Retinal pigment epithelial cell (primary cell): ENCODE measurements around the gene TBC1D9B.
"Not testable (repeated sequence)": the region's sequence is repeated elsewhere in the genome, so short reads cannot be mapped to it uniquely, and the experiment has no call there.

Source experiments
- DNase-seq: peaks from one replicate; pipeline ENCODE4 v3.0.0-alpha.2; 2010; ENCODE audit warnings: low read depth
- H3K4me3 ChIP-seq: 2 replicates; pipeline ENCODE4 v1.5.1; 2011; ENCODE audit warnings: mild to moderate bottlenecking, low read length, control low read depth, moderate library complexity
- CTCF ChIP-seq: conservative IDR thresholded peaks from 2 replicates; pipeline ENCODE4 v1.5.1; 2011; ENCODE audit warnings: low read depth, low read length, control low read depth, inconsistent platforms

TBC1D9B gene

GRCh38 chr5:179837076-179838011 lies 70.4 kb downstream of the TBC1D9B start:
- no peak for TF ChIP-seq CTCF
- no peak for DNase-seq
- no peak overlapping the region for H3K4me3 ChIP-seq

- no peak for DNase-seq
- H3K4me3 ChIP-seq: no peak overlapping the region
- no peak for TF ChIP-seq CTCF
These were observed 71.3 kb downstream of the TBC1D9B start for GRCh38 chr5:179836225-179837019.

- not testable (repeated sequence) for DNase-seq, H3K4me3 ChIP-seq
These were observed 72.8 kb downstream of the TBC1D9B start for GRCh38 chr5:179834871-179835270.

- no peak for DNase-seq
- no peak overlapping the region for H3K4me3 ChIP-seq
- TF ChIP-seq CTCF: no peak
These were observed 73.6 kb downstream of the TBC1D9B start for GRCh38 chr5:179834120-179834519.

- H3K4me3 ChIP-seq: no peak overlapping the region
- DNase-seq: no peak
- TF ChIP-seq CTCF: no peak
These were observed 74.0 kb downstream of the TBC1D9B start for GRCh38 chr5:179833709-179834070.

GRCh38 chr5:179833056-179833708 lies 74.5 kb downstream of the TBC1D9B start:
- DNase-seq: no peak
- no peak overlapping the region for H3K4me3 ChIP-seq
- no peak for TF ChIP-seq CTCF

- no peak for DNase-seq
- TF ChIP-seq CTCF: no peak
- no peak overlapping the region for H3K4me3 ChIP-seq
These were observed 75.5 kb downstream of the TBC1D9B start for GRCh38 chr5:179832039-179832745.
